Measurements from ENCODE around the gene KCTD8. TPM values are rescaled to one million over a fixed set of nuclear protein-coding genes. Genes with fewer than 3 reads are reported as not detected.

KCTD8 gene
- total RNA-seq, 1 experiment from 2014 or later = not detected

GRCh38 chr4:44256414-44256813 is 192.2 kb downstream of the KCTD8 start:
- H3K9ac ChIP-seq (ENCODE audit: low read length) = no peak overlapping the region
- DNase-seq (ENCODE audit: low read depth, low spot score) (no peak), ATAC-seq (no peak)
- no peak for TF ChIP-seq SRF (IDR thresholded peaks at IDR 0.05; ENCODE audit: low read depth)
- H3K9me2 ChIP-seq (ENCODE audit: insufficient read depth) = no peaks in the 10 kb centered on the region
- CTCF ChIA-PET = no interaction called here
- no peaks in the 10 kb centered on the region for H3K79me2 ChIP-seq (ENCODE audit: insufficient read depth, low read length)
- no peak overlapping the region for H3K27ac ChIP-seq (ENCODE audit: low read depth, low read length)
- no peak overlapping the region for H3K4me3 ChIP-seq (replicated peaks in 1 of 2; ENCODE audit: low read depth in 1 of 2, low read length in 2 of 2)
- no peak overlapping the region for H2AFZ ChIP-seq (ENCODE audit: low read depth, low read length, poor library complexity, severe bottlenecking)
- H3K4me1 ChIP-seq (ENCODE audit: control insufficient read depth in 1 of 2, insufficient read depth in 2 of 2, low read length in 2 of 2) = no peaks in the 10 kb centered on the region
- H3K36me3 ChIP-seq (ENCODE audit: control insufficient read depth in 1 of 2, insufficient read depth in 2 of 2, low read length in 2 of 2) = no peaks in the 10 kb centered on the region
- peaks cover 10 to 17% of the 10 kb centered on the region in 2 experiments; a peak in 2 of 4 replicates for H3K9me3 ChIP-seq (ENCODE audit: control insufficient read depth in 1 of 2, insufficient read depth in 1 of 2, low read depth in 1 of 2, low read length in 2 of 2)
- H4K20me1 ChIP-seq (ENCODE audit: insufficient read depth) = no peaks in the 10 kb centered on the region
- intact Hi-C loops (cut with micrococcal nuclease) = no loop called here
- RAD21 ChIA-PET (ENCODE audit: low non-redundant PET in 1 of 2, low total read pairs in 2 of 2, uncharacterized antibody in 2 of 2, unreplicated experiment in 2 of 2) = no interaction called here
- POLR2A ChIA-PET = no interaction called here
- H3K4me2 ChIP-seq (ENCODE audit: low read length) = no peak overlapping the region
- no peaks in the 10 kb centered on the region for H3K27me3 ChIP-seq (ENCODE audit: insufficient read depth, low read length)
- BruUV-seq (replicated peaks) = no TSS peak

GRCh38 chr4:44237643-44238042 is 211.0 kb downstream of the KCTD8 start:
- CTCF ChIA-PET = no interaction called here
- H3K27me3 ChIP-seq (ENCODE audit: insufficient read depth, low read length) = no peaks in the 10 kb centered on the region
- H3K4me2 ChIP-seq (ENCODE audit: low read length) = no peak overlapping the region
- H3K36me3 ChIP-seq (ENCODE audit: control insufficient read depth in 1 of 2, insufficient read depth in 2 of 2, low read length in 2 of 2) = no peaks in the 10 kb centered on the region
- intact Hi-C loops (cut with micrococcal nuclease) = no loop called here
- DNase-seq (ENCODE audit: low read depth, low spot score) (no peak), ATAC-seq (no peak)
- H3K79me2 ChIP-seq (ENCODE audit: insufficient read depth, low read length) = no peaks in the 10 kb centered on the region
- no peaks in the 10 kb centered on the region for H3K4me1 ChIP-seq (ENCODE audit: control insufficient read depth in 1 of 2, insufficient read depth in 2 of 2, low read length in 2 of 2)
- H3K9me2 ChIP-seq (ENCODE audit: insufficient read depth) = no peaks in the 10 kb centered on the region
- no peaks in the 10 kb centered on the region for H4K20me1 ChIP-seq (ENCODE audit: insufficient read depth)
- RAD21 ChIA-PET (ENCODE audit: low non-redundant PET in 1 of 2, low total read pairs in 2 of 2, uncharacterized antibody in 2 of 2, unreplicated experiment in 2 of 2) = no interaction called here
- H3K9me3 ChIP-seq (ENCODE audit: control insufficient read depth in 1 of 2, insufficient read depth in 1 of 2, low read depth in 1 of 2, low read length in 2 of 2) = peaks cover 8 to 13% of the 10 kb centered on the region in 2 experiments; a peak in 2 of 4 replicates
- H3K4me3 ChIP-seq (replicated peaks in 1 of 2; ENCODE audit: low read depth in 1 of 2, low read length in 2 of 2) = no peak overlapping the region
- H3K9ac ChIP-seq (ENCODE audit: low read length) = no peak overlapping the region
- POLR2A ChIA-PET = no interaction called here
- H2AFZ ChIP-seq (ENCODE audit: low read depth, low read length, poor library complexity, severe bottlenecking) = no peak overlapping the region
- no peak overlapping the region for H3K27ac ChIP-seq (ENCODE audit: low read depth, low read length)
- BruUV-seq (replicated peaks) = no TSS peak
- TF ChIP-seq ZBTB33 (IDR thresholded peaks at IDR 0.05; ENCODE audit: extremely low read depth, insufficient replicate concordance, low read length) (no peak), SRF (IDR thresholded peaks at IDR 0.05; ENCODE audit: low read depth) (no peak), POLR2A (IDR thresholded peaks at IDR 0.05; ENCODE audit: borderline replicate concordance, extremely low read depth, insufficient read depth, insufficient read length) (no peak), CEBPB (IDR thresholded peaks at IDR 0.05; ENCODE audit: low read depth) (no peak), EZH2phosphoT487 (IDR thresholded peaks at IDR 0.05; ENCODE audit: borderline replicate concordance) (no peak), RAD21 (IDR thresholded peaks at IDR 0.05; ENCODE audit: low read depth) (no peak), JUND (IDR thresholded peaks at IDR 0.05) (no peak), EZH2 (IDR thresholded peaks at IDR 0.05) (no peak), SIN3A (IDR thresholded peaks at IDR 0.05; ENCODE audit: low read depth) (no peak), ZFX (IDR thresholded peaks at IDR 0.05) (no peak), ELF1 (IDR thresholded peaks at IDR 0.05; ENCODE audit: borderline replicate concordance, low read depth) (no peak), EGR1 (IDR thresholded peaks at IDR 0.05; ENCODE audit: low read depth) (no peak), YY1 (IDR thresholded peaks at IDR 0.05; ENCODE audit: extremely low read depth, insufficient replicate concordance, low read depth, low read length) (no peak), TCF7L2 (IDR thresholded peaks at IDR 0.05; ENCODE audit: borderline replicate concordance, extremely low read depth, insufficient read depth, insufficient read length) (no peak), CBX3 (IDR thresholded peaks at IDR 0.05; ENCODE audit: low read depth) (no peak), MAX (IDR thresholded peaks at IDR 0.05) (no peak), FOSL1 (IDR thresholded peaks at IDR 0.05; ENCODE audit: low read depth) (no peak), REST (IDR thresholded peaks at IDR 0.05; ENCODE audit: low read depth) (no peak)

Data from HCT116 (cell line).